GM19193 (cell line): ENCODE measurements around the gene NRTN.

ENCODE experiments used
- POLR2A ChIP-seq: IDR thresholded peaks from 4 replicates; pipeline ENCODE4 v1.6.1; 2011; ENCODE audit not compliant: insufficient read depth, insufficient read length; ENCODE audit errors: extremely low read depth

The NRTN gene

GRCh38 chr19:5832527-5833216 is 27.8 kb downstream of the NRTN start:
- no peak for TF ChIP-seq POLR2A

GRCh38 chr19:5837761-5838352 is 33.0 kb downstream of the NRTN start:
- TF ChIP-seq POLR2A, result no peak

DNA sequence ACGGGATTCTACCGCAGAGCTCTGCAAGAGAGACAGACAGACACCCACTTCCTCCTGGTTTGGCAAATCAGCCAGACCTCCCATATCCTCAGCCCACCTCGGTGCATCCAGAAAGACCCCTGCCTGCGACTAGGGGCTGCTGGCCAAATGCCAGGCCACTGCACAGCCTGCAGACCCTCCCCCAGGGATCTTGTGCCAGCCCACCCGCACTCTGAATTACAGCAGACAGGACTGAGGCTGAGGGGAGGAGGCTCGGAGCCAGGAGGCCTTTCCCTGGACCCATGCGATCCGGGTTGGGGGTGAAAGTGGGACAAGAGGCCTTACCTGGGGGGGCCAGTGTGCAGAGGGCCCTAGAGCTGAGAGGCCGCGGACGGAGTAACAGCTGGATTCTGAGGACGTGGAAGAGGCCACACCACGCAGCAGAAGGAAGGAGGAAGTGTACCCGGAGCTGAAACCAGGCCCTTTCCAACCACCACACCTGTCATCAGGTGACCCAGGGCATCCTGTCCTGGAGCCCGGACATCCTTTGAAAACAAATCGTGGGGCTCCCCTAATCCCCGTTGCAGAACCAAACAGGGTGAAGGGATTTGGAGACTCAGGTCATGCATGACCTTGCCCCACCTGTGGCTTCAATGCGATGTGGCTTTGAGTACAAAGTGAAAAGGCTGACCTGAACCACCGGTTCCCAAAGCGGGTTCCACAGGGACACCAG is 33.6 kb downstream of the NRTN start:
- TF ChIP-seq POLR2A, result no peak

DNA sequence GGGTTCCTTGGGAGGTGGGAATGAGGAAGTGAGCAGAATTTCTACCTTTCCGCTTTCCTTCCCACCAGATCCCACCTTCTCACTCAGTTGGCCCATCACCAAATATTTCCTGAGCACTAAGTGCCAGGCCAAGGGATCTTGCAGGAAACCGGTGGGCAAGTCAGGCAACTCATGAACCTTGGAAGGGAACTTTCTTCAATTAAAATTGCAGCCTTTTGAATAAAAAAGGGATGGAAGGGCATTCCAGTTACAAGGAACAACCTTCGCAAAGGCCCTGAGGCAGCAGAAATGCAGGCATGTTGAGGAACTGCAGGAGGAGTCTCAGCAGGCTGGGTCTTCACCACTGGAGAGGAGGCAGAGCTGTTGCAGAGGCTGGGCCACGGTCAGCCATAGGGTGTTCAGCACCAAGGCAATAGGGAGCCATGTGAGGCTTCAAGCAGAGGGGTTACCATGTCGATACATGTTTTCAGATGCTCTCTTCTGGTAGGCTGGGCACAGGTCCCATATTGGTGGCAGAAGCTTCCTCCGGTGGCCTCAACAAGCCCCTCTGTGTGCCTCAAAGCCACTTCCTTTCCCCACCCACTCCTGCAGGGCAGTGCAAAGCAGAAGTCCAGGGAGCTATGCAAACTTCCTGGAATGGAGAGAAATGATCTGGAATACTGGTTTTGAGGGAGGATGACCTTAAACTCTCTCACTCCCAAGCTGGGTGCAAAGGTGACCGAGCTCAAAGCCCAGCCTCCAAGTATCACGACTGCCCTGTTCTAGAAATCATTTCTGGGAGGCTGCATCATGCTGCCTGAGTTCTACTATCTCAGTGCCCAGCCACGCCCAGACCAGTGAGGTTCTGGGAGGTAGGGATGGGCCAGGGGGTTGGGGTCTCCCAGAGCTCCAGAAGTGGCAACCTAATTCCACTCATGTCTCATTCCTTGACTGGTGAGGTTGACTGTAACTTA is 34.5 kb downstream of the NRTN start, which contains the start of gene FUT6:
Gene FUT6 (minus strand): TSS at position 638 of the 953 bp plus-strand sequence. CDS start 7,135 bp downstream, outside the sequence.
- TF ChIP-seq POLR2A, result no peak

- no peak for TF ChIP-seq POLR2A
These were observed 38.5 kb downstream of the NRTN start for GRCh38 chr19:5843295-5843927.

GRCh38 chr19:5844456-5845433 is 39.9 kb downstream of the NRTN start:
- TF ChIP-seq POLR2A, result no peak

DNA sequence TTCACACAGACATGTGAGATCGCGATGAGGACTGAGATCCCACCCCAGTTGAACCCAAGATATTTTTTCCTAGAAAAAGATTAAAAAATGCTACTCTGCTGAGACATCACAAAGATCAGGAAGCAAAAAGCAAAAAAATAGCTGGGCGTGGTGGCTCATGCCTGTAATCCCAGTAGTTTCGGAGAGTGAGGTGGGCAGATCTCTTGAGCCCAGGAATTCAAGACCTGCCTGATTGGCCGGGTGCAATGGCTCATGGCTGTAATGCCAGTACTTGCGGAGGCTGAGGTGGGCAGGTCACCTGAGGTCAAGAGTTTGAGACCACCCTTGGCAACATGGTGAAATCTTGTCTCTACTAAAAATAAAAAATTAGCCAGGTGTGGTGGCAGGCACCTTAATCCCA is 45.3 kb downstream of the NRTN start:
- TF ChIP-seq POLR2A, result no peak

- TF ChIP-seq POLR2A, result no peak
These were observed 46.0 kb downstream of the NRTN start for GRCh38 chr19:5850743-5851293.

- TF ChIP-seq POLR2A, result no peak
These were observed 46.4 kb downstream of the NRTN start, which contains the start of gene FUT3 for GRCh38 chr19:5851302-5851701. TSS of gene FUT3 (minus strand) at chr19:5851449.

DNA sequence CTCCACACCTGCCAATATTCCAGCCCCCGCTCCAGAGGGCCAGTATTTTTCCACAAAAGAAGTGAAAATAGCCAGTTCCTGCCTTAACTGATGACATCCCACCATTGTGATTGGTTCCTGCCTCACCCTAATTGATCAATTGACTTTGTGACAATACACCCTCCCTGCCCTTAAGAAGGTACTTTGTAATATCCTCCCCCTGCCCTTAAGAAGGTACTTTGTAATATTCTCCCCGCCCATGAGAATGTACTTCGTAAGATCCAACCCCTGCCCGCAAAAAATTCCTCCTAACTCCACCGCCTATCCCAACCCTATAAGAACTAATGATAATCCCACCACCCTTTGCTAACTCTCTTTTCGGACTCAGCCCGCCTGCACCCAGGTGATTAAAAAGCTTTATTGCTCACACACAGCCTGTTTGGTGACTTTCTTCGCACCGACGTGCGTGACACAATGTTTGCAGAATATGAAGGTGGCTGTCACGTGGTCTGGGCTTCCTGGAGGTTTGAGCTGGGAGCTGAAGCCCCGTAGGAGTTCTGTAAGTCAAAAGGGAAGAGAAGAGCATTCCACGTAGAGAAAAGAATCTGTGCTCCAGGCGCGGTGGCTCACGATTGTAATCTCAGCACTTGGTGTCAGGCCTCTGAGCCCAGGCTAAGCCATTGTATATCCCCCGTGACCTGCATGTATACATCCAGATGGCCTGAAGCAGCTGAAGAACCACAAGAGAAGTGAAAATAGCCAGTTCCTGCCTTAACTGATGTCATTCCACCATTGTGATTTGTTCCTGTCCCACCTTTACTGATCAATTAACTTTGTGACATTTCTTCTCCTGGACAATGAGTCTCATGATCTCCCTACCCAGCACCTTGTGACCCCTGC is 52.6 kb downstream of the NRTN start:
- no peak for TF ChIP-seq POLR2A

GRCh38 chr19:5863030-5863665 is 58.3 kb downstream of the NRTN start:
- TF ChIP-seq POLR2A, result no peak

GRCh38 chr19:5864013-5864720 is 59.3 kb downstream of the NRTN start:
- TF ChIP-seq POLR2A, result no peak
